ENCODE measurements around the gene UQCC5.

DNA sequence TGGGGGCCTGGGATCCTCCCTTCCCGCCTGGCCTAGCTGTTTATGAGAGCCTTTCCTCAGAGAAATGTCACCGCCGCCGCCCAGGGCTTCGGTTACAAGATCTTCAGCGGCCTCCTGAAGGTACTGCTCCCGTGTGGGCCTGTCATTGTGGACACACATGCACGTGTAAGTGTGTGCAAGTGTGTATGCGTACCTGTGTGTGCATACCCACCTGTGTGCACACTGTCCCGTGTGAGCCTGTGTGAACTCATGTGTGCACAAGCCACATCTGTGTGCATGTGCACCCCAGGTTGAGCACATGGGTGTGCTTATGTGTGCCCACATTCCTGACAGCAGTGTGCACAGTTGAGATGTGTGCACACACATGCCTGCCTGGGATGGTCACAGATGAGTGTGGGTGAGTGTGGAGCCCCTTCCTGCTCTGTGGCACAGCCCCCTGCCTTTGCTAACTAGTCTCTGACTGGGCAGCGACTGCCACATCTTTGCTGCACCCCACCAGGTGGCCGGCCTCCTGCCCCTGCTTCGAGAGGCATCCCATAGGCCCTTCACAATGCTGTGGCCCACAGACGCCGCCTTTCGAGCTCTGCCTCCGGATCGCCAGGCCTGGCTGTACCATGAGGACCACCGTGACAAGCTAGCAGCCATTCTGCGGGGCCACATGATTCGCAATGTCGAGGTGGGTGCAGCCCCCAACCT, 16.8 kb upstream of the UQCC5 start:
- TF ChIP-seq NR2C2 (CRISPR knock-in tag; IDR thresholded peaks at IDR 0.05) (no peak), ATF2 (CRISPR knock-in tag; IDR thresholded peaks at IDR 0.05; ENCODE audit: borderline replicate concordance, low read depth) (no peak), JUN (CRISPR knock-in tag; IDR thresholded peaks at IDR 0.05) (no peak), TEAD4 (CRISPR knock-in tag; IDR thresholded peaks at IDR 0.05) (no peak)
